ENCODE results near the gene TPPP.

Gene TPPP

GRCh38 chr5:677131-678101, 15.7 kb downstream of the TPPP start:
- DNase-seq (ENCODE audit: low spot score): no peak

- DNase-seq (ENCODE audit: low spot score): no peak
Measured at GRCh38 chr5:676699-677076, 16.5 kb downstream of the TPPP start.

DNA sequence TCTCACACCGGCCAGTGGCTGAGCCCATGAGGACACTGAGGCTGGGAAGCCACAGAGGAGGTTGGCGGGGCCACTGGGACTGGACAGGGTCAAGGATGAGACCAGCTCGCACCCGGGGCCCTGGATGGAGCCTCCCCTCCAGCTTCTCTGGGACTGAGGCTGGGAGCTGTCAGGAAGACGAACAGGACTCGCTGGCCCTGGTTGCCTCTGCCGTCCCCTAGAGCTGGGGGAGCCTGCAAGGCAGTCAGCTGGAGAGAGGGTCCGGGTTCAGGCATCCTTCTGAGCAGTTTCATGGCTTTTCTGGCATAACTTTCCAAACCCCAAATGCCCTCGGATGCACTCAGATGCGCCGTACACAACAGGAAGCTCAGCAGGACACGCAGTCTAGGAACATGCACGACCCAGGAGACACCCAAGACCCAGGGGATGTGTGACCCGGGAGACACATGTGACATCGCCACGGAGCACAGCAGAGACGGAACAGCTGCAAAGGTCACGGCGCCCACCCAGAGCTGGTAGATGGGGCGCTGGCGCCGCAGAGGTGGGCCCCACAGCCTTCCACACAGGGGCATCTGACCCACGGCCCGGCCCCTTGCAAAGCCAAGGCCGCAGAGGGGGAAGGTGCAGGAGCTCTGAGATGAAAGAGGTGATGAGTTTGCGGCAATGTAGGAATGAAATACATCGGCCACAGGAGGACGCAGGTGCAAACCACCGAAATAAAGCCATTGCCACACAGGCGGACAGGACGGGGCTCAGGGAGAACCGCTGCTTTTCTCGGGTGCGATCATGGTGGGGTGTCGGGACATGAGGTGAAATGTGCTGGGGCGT, 17.1 kb downstream of the TPPP start:
- peak; percentile 26 for DNase-seq (ENCODE audit: low spot score)

- peak; percentile 7 for DNase-seq (ENCODE audit: low spot score)
Measured at GRCh38 chr5:675111-675870, 17.9 kb downstream of the TPPP start.

DNA sequence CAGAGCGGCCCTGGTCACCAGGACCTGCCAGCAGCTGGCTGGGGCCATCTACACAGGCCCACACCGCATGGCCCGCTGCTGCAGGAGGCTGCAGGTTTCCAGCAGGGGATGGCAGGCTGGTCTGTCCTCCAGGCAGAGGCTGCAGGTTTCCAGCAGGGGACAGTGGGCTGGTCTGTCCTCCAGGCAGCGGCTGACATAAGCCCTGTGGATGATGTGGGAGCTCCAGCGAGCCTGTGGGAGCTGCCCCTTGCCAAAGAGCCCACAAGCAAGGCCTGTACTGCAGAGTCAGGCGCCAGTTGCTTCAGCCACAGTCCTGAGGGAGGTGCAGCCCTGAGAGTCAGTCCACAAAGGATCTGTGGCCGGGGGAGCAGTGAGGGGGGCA, 18.5 kb downstream of the TPPP start:
- peak; percentile 42 for DNase-seq (ENCODE audit: low spot score)

DNA sequence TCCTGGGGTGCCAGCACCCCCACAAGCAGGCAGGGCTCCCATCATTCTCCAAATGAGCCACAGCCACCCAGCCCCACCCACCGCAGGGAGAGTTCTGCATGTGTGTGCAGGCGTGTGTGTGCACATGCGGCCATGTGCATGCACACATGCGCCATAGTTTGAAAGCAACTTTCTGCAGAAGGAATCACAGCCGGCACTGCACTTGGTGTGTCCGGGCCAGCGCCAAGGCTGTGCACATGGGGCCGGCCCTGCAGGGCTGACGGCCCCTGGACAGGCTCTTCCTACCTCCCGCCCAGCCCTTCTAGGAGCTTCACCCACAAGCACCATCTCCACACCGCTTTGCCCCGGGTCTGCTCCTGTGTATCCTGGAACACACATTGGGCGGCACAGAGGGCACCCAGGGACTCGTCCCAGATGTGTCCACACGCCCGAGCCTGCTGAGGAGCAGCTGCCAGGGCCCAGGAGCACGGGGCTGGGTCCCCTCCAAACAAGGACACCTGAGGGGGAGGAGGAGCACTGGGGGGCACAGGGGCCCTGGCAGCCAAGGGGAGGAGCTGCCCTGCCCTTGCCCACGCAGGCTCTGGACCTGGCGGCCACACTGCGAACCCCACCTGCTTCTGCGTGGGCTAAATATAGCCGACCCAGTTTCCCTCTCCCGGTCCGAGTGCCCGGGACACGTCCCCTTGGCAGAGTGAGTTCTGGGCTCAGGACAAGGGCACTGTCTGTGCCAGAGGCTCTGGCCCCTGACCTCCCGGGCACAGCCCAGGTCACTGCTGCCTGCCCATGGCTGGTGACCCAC, 19.1 kb downstream of the TPPP start:
- DNase-seq (ENCODE audit: low spot score): peak; percentile 23

DNA sequence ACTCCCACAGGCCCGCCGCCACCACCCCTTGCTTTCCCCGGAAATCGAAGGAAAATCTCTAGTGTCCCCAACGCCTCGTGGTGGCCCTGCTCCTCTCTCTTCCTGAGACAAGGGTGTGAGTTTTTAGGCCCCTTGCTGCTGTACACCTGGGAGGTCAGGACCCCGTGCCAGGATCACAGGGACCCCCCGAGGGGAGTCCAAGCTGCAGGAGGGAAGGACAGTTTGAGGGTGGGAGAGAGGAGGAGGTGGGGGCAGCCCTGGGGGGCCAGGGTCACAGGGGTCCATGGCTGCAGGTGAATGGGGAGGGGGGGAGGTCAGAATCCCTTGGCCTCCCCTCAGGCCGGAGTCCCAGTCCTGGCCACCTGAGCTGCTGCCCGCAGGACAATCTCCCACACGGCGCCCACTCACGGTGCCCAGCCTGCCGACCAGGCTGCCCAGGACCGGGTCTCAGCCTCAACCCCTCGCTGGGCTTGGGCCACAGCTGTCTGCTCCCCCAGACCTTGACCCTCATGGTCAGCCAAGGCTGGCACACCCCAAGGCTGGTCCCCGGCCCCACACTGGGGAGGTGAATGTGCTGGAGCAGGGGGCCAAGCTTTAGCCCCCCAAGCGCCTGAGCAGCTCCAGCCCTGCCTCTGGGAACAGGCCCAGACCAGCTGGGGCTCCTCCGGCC, 19.9 kb downstream of the TPPP start:
- peak; percentile 12 for DNase-seq (ENCODE audit: low spot score)

DNA sequence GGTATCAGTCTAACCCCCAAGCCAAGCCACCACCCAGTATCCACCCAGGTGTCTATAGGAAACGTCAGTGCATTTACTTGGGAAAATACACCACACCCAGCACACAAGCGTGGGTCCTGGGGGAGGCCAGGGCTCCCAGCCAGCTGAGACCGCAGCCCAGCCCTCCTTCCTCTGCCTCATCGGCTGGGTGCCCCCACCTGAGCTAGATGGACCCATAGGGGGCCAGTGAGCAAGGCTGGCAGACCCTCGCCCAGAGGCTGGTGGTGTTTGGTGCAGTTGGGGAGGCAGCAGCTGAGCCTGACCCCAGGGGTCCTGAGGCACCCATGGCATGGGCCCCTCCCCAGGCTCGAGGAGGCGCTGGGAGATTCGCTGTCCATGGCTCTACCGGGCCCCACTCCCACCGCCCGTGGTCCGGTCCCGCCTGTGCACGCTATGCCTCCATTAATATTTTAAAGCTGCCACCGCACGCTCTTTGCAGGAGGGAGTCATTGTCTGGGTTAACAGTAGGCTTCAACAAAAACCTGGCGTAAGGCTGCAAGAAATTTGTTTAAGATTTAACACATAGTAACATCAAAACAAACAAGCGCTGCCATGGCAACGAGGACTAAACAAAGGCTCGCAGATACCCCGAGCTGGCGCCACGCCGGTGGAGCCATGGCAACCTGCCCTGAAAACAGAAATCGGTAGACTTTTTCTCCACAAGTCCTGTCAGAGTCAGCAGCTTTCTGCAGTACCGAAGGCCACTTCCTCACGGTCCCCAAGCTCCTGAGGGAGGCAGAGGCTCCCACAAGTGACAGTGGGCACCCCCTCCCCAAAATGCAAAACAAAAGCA, 20.6 kb downstream of the TPPP start:
- DNase-seq (ENCODE audit: low spot score): peak; percentile 70

DNA sequence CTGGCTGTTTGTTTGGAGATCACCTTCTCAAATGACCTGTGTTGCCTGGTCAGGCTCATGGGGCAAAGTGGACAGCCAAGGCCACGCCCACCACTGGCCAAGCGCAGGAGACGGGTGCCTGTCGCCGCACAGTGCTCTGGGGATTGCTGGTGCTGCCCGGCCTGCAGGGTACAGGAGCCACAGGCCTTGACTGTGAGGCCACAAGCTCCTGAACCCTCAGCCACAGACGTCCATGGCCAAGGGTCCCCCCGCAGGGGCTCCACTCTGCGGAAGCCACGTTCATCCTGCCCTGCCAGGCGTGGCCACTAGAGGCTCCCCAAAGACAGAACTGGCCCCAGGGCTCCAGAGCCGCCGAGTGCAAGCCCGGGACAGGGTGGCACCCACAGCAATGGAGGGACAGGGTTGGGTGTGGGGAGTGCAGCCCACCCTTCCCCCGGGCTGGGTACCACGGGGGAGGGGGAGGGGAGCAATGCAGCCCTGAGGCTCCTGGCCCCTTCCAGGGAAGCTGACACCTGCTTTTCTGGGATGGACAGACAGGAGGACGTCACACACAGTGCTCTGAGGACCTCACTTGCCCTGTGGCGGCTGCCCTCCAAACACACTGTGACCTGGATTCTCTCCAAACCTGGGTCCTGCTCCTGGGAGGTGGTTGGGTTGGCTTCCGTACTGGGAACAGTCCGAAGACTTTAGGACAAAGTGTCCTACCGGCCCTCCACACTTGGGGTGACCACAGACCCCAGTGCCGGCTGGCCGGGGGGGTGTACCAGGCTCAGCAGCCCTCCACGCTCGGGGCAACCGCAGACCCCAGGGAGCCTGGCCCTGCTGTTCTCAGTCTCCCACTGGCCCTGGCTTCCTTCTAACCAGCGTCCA, 21.5 kb downstream of the TPPP start:
- DNase-seq (ENCODE audit: low spot score): peak; percentile 83

- DNase-seq (ENCODE audit: low spot score): no peak
Measured at GRCh38 chr5:670396-671270, 22.5 kb downstream of the TPPP start.

GRCh38 chr5:669842-670395, 23.2 kb downstream of the TPPP start:
- DNase-seq (ENCODE audit: low spot score): no peak

DNA sequence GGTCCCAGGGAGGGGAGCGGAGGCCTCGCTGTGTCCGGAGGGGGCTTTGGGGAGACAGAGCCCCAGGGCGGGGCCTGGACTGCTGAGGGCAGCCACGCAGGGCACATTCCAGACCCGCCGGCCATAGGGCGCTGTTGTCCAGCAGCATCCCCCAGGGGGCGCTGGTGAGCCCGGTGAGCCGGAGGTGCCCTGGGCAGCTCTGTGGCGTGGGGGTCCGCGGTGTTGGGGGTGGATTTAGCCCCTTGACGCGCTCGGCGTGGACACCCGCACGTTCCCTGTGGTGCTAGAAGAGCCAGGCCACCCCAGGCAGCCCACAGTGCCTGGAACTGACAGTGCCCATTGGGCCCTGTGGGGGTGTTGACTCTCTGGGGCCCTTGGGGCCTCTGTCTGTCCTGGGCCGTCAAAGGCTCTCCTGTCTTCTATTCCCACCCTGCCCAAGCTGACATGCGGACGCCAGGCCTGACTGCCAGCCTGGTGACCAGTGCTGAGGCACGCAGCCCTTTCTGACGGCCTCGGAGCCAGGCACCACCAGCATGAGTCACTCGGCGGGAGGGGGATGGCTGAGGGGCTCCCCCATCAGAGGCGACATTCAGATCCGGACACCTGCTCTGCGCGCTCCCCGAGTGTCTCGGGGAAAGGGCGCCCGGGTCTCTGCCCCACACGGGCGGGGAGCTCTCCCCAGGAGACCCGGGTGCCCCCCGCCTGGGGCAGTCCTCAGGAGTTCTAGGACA, 23.9 kb downstream of the TPPP start:
- peak; percentile 81 for DNase-seq (ENCODE audit: low spot score)

DNA sequence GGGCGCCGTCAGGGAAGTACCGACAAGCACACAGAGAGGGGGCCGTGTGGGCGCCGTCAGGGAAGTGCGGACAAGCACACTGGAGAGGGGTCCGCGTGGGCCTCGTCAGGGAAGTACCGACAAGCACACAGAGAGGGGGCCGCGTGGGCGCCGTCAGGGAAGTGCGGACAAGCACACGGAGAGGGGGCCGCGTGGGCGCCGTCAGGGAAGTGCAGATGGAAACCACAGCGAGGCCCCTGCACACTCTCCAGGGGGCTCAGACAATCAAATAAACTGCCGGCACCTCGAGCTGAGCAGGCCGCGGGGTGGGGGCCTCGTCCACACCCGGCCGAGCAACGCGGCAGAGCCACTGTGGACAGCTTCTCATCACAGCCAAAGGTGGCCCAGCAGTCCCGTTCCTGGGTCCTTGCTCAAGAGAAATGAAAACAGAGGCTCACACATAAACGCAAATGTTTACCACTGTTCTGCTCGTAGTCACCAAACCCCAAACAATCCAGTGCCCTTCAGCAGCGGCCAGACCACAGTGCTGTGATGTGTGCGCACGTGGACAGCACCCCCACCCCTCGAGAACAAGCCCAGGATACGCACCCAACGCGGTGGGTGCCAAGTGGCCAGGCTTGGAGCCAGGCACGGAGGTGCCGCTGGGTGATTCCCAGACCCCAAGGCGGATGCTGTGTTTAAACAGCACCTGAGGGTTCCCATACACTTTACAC, 24.7 kb downstream of the TPPP start:
- DNase-seq (ENCODE audit: low spot score): no peak

DNA sequence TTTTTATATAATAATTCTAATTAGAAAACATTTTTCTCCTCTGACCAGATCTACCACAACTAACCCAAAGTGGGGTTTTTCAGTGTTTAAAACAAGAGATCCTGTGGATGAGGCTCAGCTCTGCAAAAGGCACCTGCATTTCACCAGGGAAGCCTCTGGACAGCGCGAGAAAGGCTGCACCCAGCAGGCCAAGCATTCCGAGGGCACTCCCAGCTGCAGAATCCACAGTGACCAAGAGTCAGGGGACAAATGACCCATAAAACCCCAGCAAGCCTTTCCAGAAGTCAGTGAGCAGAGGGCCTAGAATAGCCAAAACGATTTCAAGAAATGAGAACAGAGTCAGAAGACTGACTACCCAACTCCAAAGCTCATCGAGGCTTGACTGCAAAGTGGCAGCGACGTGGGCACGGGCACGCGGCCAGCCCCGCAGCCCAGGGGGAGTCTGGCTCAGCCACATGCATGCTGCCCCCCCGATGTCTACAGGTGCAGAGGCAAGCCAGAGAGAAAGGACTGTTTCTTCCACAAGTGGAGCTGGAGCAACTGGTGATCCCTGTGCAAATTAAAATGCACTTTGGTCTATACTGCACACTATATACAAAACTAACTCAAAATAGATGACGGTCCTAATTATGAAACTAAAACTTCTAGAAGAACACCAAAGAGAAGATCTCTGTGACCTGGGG, 26.2 kb downstream of the TPPP start:
- DNase-seq (ENCODE audit: low spot score): no peak

- DNase-seq (ENCODE audit: low spot score): no peak
Measured at GRCh38 chr5:665956-666711, 27.0 kb downstream of the TPPP start.

Data from iPS-NIHi11 (cell line).